Measurements from ENCODE around the gene LYPLAL1.

DNA sequence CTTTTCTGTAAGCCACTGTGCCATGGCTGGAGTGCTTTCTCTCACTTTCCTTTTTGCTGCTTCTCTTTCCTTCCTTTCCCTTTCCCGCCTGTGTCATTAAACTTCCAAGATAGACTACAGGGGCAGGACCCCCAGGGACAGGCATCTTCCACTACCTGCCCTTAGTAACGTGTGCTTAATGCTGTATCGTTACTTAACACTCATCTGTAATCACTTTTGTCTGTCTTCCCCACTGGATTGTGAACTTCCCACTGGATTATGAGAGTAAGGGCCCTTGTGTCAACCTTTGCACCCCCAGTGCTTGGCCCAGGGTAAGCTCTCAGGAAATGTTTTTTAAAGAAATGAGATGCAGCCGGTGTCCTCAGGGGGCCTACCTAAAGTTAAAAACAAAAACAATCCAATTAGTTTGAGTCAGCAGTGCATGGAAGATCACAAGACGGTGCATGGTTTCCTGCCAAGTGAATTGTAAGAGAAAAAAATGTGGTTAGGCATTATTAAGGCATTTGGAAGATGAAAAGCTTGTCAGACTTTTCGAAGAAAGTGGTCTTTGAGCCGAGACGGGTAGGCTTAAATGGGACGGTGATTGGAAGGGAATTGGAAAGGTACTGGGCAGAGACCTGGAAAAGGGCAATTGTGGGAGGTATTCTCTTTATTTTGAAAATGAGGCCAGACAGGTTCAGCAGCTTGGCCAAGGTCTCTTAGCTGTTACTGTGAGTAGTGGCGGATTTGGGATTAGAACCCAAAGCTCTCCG is 958 bp downstream of the LYPLAL1 start:
- TF ChIP-seq, protein P1, sequence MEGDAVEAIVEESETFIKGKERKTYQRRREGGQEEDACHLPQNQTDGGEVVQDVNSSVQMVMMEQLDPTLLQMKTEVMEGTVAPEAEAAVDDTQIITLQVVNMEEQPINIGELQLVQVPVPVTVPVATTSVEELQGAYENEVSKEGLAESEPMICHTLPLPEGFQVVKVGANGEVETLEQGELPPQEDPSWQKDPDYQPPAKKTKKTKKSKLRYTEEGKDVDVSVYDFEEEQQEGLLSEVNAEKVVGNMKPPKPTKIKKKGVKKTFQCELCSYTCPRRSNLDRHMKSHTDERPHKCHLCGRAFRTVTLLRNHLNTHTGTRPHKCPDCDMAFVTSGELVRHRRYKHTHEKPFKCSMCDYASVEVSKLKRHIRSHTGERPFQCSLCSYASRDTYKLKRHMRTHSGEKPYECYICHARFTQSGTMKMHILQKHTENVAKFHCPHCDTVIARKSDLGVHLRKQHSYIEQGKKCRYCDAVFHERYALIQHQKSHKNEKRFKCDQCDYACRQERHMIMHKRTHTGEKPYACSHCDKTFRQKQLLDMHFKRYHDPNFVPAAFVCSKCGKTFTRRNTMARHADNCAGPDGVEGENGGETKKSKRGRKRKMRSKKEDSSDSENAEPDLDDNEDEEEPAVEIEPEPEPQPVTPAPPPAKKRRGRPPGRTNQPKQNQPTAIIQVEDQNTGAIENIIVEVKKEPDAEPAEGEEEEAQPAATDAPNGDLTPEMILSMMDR (IDR thresholded peaks at IDR 0.05; ENCODE audit: low read length), result no peak
- TF ChIP-seq EZH2 (IDR thresholded peaks at IDR 0.05; ENCODE audit: borderline replicate concordance, low read length), result no peak

All from OCI-LY1 (cell line).